ENCODE results near the gene SORCS2.
"Not testable (repeated sequence)": the region's sequence is repeated elsewhere in the genome, so short reads cannot be mapped to it uniquely, and the experiment has no call there.

The SORCS2 gene

GRCh38 chr4:7434141-7434765, 241.9 kb downstream of the SORCS2 start:
- DNase-seq: no peak

- DNase-seq: no peak
Measured at GRCh38 chr4:7434766-7435150, 242.4 kb downstream of the SORCS2 start, which contains the start of gene PSAPL1. PSAPL1 (minus strand) TSS chr4:7434930; CDS start chr4:7434879, 51 bp downstream.

- no peak for DNase-seq
Measured at GRCh38 chr4:7435471-7436061, 243.2 kb downstream of the SORCS2 start.

GRCh38 chr4:7436256-7436655, 243.9 kb downstream of the SORCS2 start:
- no peak for DNase-seq

DNA sequence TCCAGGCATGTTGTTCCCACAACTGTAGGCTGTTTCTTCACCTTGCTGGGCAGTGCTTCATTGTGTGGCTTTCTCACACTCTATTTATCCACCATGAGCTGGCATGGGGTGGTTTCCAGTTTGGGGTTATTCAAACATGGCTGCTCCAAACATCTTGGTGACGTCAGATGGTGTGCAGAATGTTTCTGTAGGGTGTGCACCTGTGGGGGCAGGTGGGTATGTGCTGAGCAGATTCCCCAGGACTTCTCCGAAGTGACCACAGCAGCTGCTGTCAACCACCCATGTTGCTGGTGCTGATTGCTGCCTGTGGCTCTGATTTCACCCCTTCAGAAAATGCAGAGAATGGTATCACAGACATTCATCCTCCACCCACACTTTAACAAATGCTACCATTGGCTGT, 247.4 kb downstream of the SORCS2 start:
- no peak for DNase-seq

- no peak for DNase-seq
Measured at GRCh38 chr4:7441201-7441600, 248.9 kb downstream of the SORCS2 start.

DNA sequence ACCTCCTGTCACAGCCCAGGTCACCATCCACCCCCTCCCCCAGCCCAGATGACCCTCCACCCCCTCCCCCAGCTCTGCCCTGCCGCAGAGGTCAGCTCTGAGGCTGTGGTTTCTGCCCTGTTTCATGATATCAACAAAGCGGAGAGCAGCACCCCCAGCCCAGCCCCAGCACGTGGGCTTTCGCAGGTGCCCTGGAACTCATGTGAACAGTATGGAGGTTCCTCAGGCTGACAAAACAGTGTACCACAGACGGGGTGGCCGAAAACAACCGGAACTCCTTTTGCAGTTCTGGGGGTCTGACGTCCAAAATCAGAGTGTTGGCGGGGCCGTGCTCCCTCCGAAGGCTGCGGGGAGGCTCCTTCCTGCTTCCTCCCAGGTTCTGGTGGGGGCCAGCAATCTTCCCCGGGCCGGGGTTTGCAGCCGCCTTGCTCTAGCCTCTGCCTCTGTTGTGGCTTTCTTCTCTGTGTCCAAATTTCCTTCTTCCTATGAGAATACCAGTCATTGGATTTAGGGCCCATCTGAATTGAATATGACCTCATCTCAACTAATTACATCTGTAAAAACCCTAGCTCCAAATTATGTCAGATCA, 250.3 kb downstream of the SORCS2 start:
- DNase-seq: no peak

- DNase-seq: no peak
Measured at GRCh38 chr4:7444314-7444713, 252.0 kb downstream of the SORCS2 start.

GRCh38 chr4:7444731-7445130, 252.4 kb downstream of the SORCS2 start:
- no peak for DNase-seq

- DNase-seq: no peak
Measured at GRCh38 chr4:7447236-7447635, 254.9 kb downstream of the SORCS2 start.

DNA sequence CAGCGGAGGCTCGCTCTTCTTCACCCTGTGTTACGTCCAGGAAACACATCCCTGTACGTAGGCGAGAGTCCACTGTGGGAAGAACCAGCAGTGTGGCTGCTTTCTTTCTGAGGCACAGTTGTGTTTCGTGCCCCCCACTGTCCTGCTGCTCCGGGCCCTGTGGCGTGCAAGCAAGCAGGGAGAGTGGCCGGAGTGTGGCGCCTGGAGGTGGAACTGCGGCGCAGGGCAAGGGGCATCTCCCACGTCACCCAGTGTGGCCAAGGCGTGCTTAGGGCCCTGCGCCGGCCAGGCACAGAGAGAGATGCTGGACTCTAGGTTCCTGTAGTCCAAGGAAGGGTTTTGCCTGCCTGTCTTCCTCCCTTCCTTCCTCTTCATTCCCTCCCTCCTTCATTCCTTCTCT, 255.7 kb downstream of the SORCS2 start:
- DNase-seq: no peak

DNA sequence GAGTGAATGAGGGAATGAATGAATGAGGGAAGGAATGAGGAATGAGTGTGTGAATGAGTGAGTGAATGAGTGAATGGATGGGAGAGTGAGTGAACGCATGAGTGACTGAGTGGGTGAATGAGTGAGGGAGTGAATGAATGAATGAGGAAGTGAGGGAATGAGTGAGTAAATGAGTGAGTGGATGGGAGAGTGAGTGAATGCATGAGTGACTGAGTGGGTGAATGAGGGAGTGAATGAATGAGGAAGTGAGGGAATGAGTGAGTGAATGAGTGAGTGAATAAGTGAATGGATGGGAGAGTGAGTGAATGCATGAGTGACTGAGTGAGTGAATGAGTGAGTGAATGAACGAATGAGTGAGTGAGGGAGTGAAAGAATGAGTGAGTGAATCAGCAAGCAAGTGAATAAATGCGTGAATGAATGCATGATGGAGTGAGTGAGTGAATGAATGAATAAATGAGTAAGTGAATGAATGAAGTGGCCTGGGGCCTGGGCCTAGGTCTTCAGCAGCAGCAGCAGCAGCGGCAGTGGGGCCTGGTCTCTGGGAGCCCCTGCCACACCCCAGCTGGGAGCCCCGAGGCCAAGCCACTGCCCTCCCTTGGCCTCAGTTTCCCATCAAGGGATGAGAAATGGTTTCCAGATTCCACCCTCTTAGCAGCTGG, 258.6 kb downstream of the SORCS2 start:
- DNase-seq: no peak

GRCh38 chr4:7451434-7451789, 259.1 kb downstream of the SORCS2 start:
- DNase-seq: no peak

DNA sequence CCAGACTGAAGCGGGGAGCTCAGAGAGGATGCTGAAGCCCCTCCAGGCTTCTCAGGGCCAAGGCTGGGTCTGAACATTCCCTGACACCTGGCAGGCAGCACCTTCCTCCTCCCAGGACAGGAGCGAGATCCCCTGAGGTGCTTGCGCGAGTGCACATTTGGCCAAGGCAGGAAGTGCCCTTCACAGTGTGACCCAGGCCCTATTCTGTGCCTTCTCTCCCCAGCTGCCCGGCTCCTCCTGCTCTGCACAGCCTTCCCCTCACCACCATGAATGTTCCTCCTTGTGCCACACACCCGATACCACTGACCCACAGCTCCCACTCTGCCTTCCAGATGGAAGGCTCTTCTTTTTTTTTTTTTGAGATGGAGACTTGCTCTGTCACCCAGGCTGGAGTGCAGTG, 259.5 kb downstream of the SORCS2 start:
- no peak for DNase-seq

DNA sequence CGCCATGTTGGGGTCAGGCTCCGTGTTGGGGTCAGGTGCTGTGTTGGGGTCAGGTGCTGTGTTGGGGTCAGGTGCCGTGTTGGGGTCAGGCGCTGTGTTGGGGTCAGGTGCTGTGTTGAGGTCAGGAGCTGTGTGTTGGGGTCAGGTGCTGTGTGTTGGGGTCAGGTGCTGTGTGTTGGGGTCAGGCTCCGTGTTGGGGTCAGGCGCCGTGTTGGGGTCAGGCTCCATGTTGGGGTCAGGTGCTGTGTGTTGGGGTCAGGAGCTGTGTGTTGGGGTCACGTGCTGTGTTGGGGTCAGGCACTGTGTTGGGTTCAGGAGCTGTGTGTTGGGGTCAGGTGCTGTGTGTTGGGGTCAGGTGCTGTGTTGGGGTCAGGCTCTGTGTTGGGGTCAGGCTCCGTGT, 260.5 kb downstream of the SORCS2 start:
- DNase-seq: not testable (repeated sequence)

DNA sequence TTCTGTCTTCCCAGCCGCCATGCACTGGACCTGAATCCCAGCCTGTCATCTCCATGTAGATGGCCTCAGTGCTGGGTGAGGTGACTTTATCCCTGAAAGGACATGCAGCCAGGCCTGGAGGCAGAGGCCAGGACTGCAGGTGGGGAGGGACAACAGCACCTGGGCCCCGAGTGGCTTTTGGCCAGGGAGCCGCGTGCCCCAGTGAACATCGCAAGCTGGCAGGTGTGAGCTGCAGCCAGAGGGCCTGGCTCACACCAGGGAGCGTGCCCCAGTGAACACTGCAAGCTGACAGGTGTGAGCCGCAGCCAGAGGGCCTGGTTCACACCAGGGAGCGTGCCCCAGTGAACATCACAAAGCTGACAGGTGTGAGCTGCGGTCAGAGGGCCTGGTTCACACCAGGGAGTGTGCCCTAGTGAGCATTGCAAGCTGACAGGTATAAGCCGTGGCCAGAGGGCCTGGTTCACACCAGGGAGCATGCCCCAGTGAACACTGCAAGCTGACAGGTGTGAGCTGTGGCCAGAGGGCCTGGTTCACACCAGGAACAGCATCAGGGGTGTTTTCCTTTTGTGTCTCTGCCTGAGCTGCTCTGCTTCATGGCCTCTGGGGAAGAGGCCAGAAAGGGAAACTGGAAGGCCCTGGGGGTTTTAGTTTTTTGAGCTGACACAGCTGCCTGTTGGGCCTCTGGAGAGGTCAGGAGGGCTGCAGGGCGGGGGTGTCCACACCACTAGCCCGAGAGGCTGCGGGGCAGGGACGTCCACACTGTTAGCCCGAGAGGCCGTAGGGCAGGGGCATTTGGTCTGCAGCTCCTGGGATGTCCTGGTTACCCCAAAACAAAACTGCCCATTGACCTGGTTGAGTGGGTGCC, 265.1 kb downstream of the SORCS2 start:
- DNase-seq: no peak

DNA sequence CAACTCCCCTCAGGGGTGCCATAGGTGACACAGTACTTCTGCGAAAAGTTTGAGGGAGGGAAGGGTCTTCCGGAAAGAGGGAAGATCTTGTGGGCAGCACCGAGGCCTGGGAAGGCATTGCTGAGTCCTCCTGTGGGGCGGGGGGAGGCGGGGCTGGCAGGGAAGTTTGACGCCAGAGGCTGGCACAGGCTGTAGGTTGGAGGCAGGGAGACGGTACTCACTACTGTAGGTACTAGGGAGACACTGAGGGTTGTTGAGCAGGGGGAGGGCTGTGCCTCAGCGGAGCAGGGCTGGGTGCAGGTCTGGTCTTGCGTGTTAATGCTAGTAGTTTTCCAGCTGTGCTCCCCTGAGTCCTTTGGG, 265.7 kb downstream of the SORCS2 start:
- no peak for DNase-seq

- DNase-seq: no peak
Measured at GRCh38 chr4:7458477-7458876, 266.1 kb downstream of the SORCS2 start.

- DNase-seq: no peak
Measured at GRCh38 chr4:7459471-7459870, 267.1 kb downstream of the SORCS2 start.

DNA sequence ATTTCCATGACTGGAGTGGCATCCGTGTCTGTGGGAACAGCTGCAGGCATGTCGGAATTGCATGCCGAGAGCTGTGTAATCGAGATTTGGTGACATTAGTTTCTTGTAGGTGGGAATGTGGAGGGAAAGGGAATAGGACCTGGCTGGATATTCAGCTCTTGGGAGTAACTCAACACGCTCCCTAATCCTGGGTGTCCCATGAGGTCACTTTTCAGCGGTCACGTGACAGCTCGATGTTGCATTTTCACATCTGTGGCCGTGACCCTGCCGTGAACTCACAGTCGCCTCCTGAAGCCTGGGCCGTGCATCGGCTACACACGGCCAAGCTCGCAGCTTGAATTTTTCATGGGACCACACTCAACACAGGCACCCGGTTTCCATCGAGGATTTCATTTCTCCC, 268.2 kb downstream of the SORCS2 start:
- no peak for DNase-seq

GRCh38 chr4:7461230-7461629, 268.9 kb downstream of the SORCS2 start:
- no peak for DNase-seq

GRCh38 chr4:7462509-7462971, 270.2 kb downstream of the SORCS2 start:
- no peak for DNase-seq

GRCh38 chr4:7463566-7464258, 271.4 kb downstream of the SORCS2 start:
- DNase-seq: no peak

Data from stimulated activated CD8-positive, alpha-beta memory T cell treated with anti-CD3 and anti-CD28 coated beads, Interleukin-4, amount 100 ng/mL, for 48 hours (primary cell).